ENCODE results near the gene SUN1. TPM values are rescaled to one million over a fixed set of nuclear protein-coding genes. Genes with fewer than 3 reads are reported as not detected.

SUN1 gene
- total RNA-seq, 5 donors from 2014 or later (not counting 1 experiment from before 2014, with no cell fraction given): 90.8 to 299 (median 279) TPM

DNA sequence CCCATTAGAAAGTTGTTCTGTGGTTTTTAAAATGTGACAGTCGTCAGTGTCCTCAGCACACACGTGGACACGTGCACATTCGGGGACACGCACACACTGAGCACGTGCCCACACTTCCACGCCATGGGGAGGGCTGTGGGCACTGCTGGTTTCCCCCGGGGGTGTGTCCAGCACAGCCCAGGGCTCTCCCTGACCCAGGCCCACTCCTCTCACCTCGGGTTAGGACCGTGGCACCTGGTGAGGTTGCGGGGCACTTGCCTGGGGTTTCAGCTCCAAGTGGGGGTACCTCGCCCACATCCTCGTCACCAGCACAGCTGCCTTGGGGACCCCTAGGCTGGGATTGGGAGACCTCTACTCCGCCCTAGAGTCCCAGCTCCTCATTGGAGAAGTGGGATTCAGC is 64.8 kb downstream of the SUN1 start:
- Histone ChIP-seq H3K9me3 (no peaks in the 10 kb centered on the region), H3K4me1 (ENCODE audit: control insufficient read depth in 1 of 2, extremely low read depth in 1 of 2, insufficient read depth in 2 of 2, low read length in 2 of 2) (peaks cover 0 to 9% of the 10 kb centered on the region in 2 experiments), H3K36me3 (ENCODE audit: control insufficient read depth in 2 of 2, extremely low read depth in 1 of 2, insufficient read depth in 1 of 2, low read length in 1 of 2) (peaks cover 33 to 58% of the 10 kb centered on the region in 2 donors), H3K4me3 (ENCODE audit: control insufficient read depth in 1 of 2, extremely low read depth in 1 of 2, low read length in 1 of 2) (no peak overlapping the region), H3K27ac (ENCODE audit: low read length) (no peak overlapping the region), H3K27me3 (replicated peaks in 1 of 2; ENCODE audit: control insufficient read depth in 2 of 2, extremely low read depth in 1 of 2, insufficient read depth in 2 of 2, low read length in 1 of 2) (no peaks in the 10 kb centered on the region)
- no peaks in the 10 kb centered on the region for H3K27me3 Mint-ChIP-seq
- no peak overlapping the region for H3K4me3 Mint-ChIP-seq
- DNase-seq: no peak
- ChIA-PET POLR2A (no interaction called here), CTCF (no interaction called here)
- no peak for ATAC-seq (replicated peaks in 1 of 4)
- H3K9me3 Mint-ChIP-seq: no peaks in the 10 kb centered on the region
- H3K4me1 Mint-ChIP-seq: peaks cover 0 to 2% (median 0%) of the 10 kb centered on the region in 3 donors
- H3K27ac Mint-ChIP-seq: no peak overlapping the region
- H3K36me3 Mint-ChIP-seq: peaks cover 35% of the 10 kb centered on the region
- 100% methylated on average over 2 of the region's 14 CpGs for WGBS (ENCODE audit: insufficient coverage)

GRCh38 chr7:897771-898376 is 65.6 kb downstream of the SUN1 start:
- Mint-ChIP-seq H3K4me1 (peaks cover 0 to 2% (median 0%) of the 10 kb centered on the region in 3 donors), H3K27ac (no peak overlapping the region), H3K36me3 (peaks cover 28% of the 10 kb centered on the region), H3K9me3 (no peaks in the 10 kb centered on the region), H3K27me3 (peaks cover 0 to 5% of the 10 kb centered on the region in 2 donors), H3K4me3 (no peak overlapping the region)
- POLR2A ChIA-PET: no interaction called here
- DNase-seq (no peak), ATAC-seq (replicated peaks in 1 of 4) (no peak)
- Histone ChIP-seq H3K4me3 (ENCODE audit: control insufficient read depth in 1 of 2, extremely low read depth in 1 of 2, low read length in 1 of 2) (no peak overlapping the region), H3K27ac (ENCODE audit: low read length) (no peak overlapping the region), H3K27me3 (replicated peaks in 1 of 2; ENCODE audit: control insufficient read depth in 2 of 2, extremely low read depth in 1 of 2, insufficient read depth in 2 of 2, low read length in 1 of 2) (no peaks in the 10 kb centered on the region), H3K9me3 (no peaks in the 10 kb centered on the region), H3K36me3 (ENCODE audit: control insufficient read depth in 2 of 2, extremely low read depth in 1 of 2, insufficient read depth in 1 of 2, low read length in 1 of 2) (peaks cover 35 to 50% of the 10 kb centered on the region in 2 donors), H3K4me1 (ENCODE audit: control insufficient read depth in 1 of 2, extremely low read depth in 1 of 2, insufficient read depth in 2 of 2, low read length in 2 of 2) (peaks cover 0 to 9% of the 10 kb centered on the region in 2 experiments)
- CTCF ChIA-PET: no interaction called here
- WGBS (ENCODE audit: insufficient coverage): 89% methylated on average over 15 of the region's 27 CpGs

- CTCF ChIA-PET: no interaction called here
- POLR2A ChIA-PET: no interaction called here
- no peaks in the 10 kb centered on the region for H3K27me3 ChIP-seq (replicated peaks in 1 of 2; ENCODE audit: control insufficient read depth in 2 of 2, extremely low read depth in 1 of 2, insufficient read depth in 2 of 2, low read length in 1 of 2)
- DNase-seq (no peak), ATAC-seq (replicated peaks in 1 of 4) (no peak)
- H3K9me3 ChIP-seq: no peaks in the 10 kb centered on the region
- 97% methylated on average over 18 of the region's 18 CpGs for WGBS (ENCODE audit: insufficient coverage)
- H3K36me3 Mint-ChIP-seq: peaks cover 24% of the 10 kb centered on the region
- H3K4me3 ChIP-seq (ENCODE audit: control insufficient read depth in 1 of 2, extremely low read depth in 1 of 2, low read length in 1 of 2): no peak overlapping the region
- no peak overlapping the region for H3K27ac ChIP-seq (ENCODE audit: low read length)
- no peak overlapping the region for H3K4me3 Mint-ChIP-seq
- no peaks in the 10 kb centered on the region for H3K9me3 Mint-ChIP-seq
- peaks cover 35 to 45% of the 10 kb centered on the region in 2 donors for H3K36me3 ChIP-seq (ENCODE audit: control insufficient read depth in 2 of 2, extremely low read depth in 1 of 2, insufficient read depth in 1 of 2, low read length in 1 of 2)
- H3K4me1 ChIP-seq (ENCODE audit: control insufficient read depth in 1 of 2, extremely low read depth in 1 of 2, insufficient read depth in 2 of 2, low read length in 2 of 2): peaks cover 0 to 9% of the 10 kb centered on the region in 2 experiments
- H3K27me3 Mint-ChIP-seq: peaks cover 0 to 7% of the 10 kb centered on the region in 2 donors
- peaks cover 0 to 2% (median 0%) of the 10 kb centered on the region in 3 donors for H3K4me1 Mint-ChIP-seq
- no peak overlapping the region for H3K27ac Mint-ChIP-seq
These were observed 66.2 kb downstream of the SUN1 start for GRCh38 chr7:898460-898854.

DNA sequence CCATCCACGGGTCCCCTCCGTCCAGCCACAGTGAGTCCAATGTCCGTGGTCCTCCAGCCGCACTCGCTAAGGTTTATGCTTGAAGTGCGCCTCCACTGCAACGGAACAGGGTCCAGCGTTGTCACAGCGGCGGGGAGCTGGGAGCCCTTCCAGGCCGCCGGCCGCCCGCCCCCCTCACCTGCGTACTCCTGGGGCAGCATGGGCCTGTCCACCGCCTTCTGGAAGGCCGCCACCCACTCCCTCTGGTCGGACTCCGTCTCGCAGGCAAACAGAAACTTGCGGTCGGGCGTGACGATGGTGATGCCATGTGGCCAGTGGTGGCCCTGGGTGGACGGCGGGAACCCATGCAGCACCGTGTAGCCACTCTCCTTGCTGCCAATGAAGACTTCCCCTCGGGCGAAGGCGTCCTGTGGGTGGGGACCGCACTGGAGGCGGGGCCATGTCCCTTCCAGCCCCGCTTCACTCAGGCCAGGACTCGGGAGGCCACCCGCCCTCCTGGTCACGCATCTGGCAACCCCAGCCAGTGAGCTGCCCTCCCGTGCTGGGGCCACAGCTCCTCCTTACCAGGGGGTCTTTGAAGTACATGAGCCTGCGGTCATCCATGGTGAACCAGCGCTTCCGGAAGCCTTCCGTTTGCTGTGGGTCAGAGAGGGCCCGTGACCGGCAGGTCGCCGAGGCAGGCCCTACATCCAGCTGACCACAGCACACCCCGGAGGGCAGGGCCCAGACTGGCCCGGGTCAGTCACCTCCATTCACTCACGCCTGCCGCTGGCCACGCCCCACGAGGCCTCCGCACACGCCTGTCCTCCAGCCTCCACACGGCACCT is 66.8 kb downstream of the SUN1 start:
- H3K27me3 ChIP-seq (replicated peaks in 1 of 2; ENCODE audit: control insufficient read depth in 2 of 2, extremely low read depth in 1 of 2, insufficient read depth in 2 of 2, low read length in 1 of 2): peaks cover 0 to under 1% of the 10 kb centered on the region in 2 experiments
- H3K4me3 ChIP-seq (ENCODE audit: control insufficient read depth in 1 of 2, extremely low read depth in 1 of 2, low read length in 1 of 2): no peak overlapping the region
- H3K9me3 ChIP-seq: no peaks in the 10 kb centered on the region
- DNase-seq (no peak), ATAC-seq (replicated peaks in 1 of 4) (no peak)
- no peak overlapping the region for H3K4me3 Mint-ChIP-seq
- peaks cover 33 to 38% of the 10 kb centered on the region in 2 donors for H3K36me3 ChIP-seq (ENCODE audit: control insufficient read depth in 2 of 2, extremely low read depth in 1 of 2, insufficient read depth in 1 of 2, low read length in 1 of 2)
- H3K4me1 ChIP-seq (ENCODE audit: control insufficient read depth in 1 of 2, extremely low read depth in 1 of 2, insufficient read depth in 2 of 2, low read length in 2 of 2): peaks cover 0 to 9% of the 10 kb centered on the region in 2 experiments
- peaks cover 18% of the 10 kb centered on the region for H3K36me3 Mint-ChIP-seq
- CTCF ChIA-PET: no interaction called here
- POLR2A ChIA-PET: no interaction called here
- WGBS (ENCODE audit: insufficient coverage): 94% methylated on average over 53 of the region's 54 CpGs
- no peaks in the 10 kb centered on the region for H3K9me3 Mint-ChIP-seq
- H3K4me1 Mint-ChIP-seq: peaks cover 0 to 2% (median 0%) of the 10 kb centered on the region in 3 donors
- H3K27ac ChIP-seq (ENCODE audit: low read length): no peak overlapping the region
- peaks cover 0 to 7% of the 10 kb centered on the region in 2 donors for H3K27me3 Mint-ChIP-seq
- no peak overlapping the region for H3K27ac Mint-ChIP-seq

GRCh38 chr7:899806-900205 is 67.5 kb downstream of the SUN1 start:
- H3K4me3 Mint-ChIP-seq: no peak overlapping the region
- H3K9me3 Mint-ChIP-seq: no peaks in the 10 kb centered on the region

DNA sequence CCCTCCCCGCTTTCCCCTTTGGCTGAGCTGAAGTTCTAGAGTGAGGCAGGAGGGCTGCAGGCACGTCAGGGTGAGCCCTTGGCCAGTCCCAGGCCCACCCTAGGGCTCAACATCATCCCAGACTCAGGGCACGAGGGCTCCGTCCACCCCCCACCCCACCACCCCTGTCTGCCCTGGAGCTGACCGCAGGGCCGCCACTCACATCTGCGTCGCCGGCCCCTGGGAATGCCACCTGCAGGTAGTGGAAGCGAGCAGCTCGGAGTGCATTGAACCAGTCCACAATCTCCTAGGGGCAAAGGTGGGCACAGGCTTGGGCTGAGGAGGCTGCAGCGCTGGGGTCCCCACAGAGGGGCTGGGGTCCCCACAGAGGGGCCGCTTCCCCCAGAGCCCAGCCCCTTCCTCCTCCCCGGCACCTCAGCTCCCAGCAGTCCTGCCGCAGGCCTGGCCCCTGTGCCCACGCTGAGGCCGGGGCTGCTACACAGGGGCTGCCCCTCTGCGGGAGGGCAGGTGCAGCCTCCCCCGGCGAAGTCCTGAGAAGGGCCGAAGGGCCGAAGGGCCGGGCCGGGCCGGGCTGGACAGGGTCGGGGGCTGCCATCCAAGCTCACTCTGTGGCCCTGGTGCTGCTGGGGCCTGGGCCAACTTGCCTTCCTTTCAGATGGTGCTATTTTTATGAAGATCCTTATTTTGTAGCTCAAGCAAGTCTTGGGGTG is 68.2 kb downstream of the SUN1 start:
- DNase-seq (no peak), ATAC-seq (replicated peaks in 1 of 4) (no peak)
- WGBS (ENCODE audit: insufficient coverage): 87% methylated on average over 18 of the region's 26 CpGs
- Mint-ChIP-seq H3K27ac (no peak overlapping the region), H3K27me3 (peaks cover 0 to 7% of the 10 kb centered on the region in 2 donors), H3K36me3 (peaks cover 14% of the 10 kb centered on the region), H3K4me1 (peaks cover 0 to 2% (median 0%) of the 10 kb centered on the region in 3 donors), H3K4me3 (no peak overlapping the region), H3K9me3 (no peaks in the 10 kb centered on the region)
- ChIA-PET POLR2A (interaction anchor here in 1 of 2 donors (0.6 kb wide), 1 partner anchor 20 kb away, joined by 4 read pairs; no protein-coding TSS in a partner anchor), CTCF (no interaction called here)
- Histone ChIP-seq H3K4me1 (ENCODE audit: control insufficient read depth in 1 of 2, extremely low read depth in 1 of 2, insufficient read depth in 2 of 2, low read length in 2 of 2) (peaks cover 0 to 9% of the 10 kb centered on the region in 2 experiments), H3K4me3 (ENCODE audit: control insufficient read depth in 1 of 2, extremely low read depth in 1 of 2, low read length in 1 of 2) (no peak overlapping the region), H3K9me3 (no peaks in the 10 kb centered on the region), H3K27ac (ENCODE audit: low read length) (no peak overlapping the region), H3K27me3 (replicated peaks in 1 of 2; ENCODE audit: control insufficient read depth in 2 of 2, extremely low read depth in 1 of 2, insufficient read depth in 2 of 2, low read length in 1 of 2) (peaks cover 0 to 9% of the 10 kb centered on the region in 2 experiments), H3K36me3 (ENCODE audit: control insufficient read depth in 2 of 2, extremely low read depth in 1 of 2, insufficient read depth in 1 of 2, low read length in 1 of 2) (peaks cover 22 to 24% of the 10 kb centered on the region in 2 donors)

More at GRCh38 chr7:899806-900205, 67.5 kb downstream of the SUN1 start:
- Mint-ChIP-seq H3K27ac (no peak overlapping the region), H3K27me3 (peaks cover 0 to 7% of the 10 kb centered on the region in 2 donors), H3K4me1 (peaks cover 0 to 2% (median 0%) of the 10 kb centered on the region in 3 donors), H3K36me3 (peaks cover 14% of the 10 kb centered on the region)
- no peak for DNase-seq
- Histone ChIP-seq H3K36me3 (ENCODE audit: control insufficient read depth in 2 of 2, extremely low read depth in 1 of 2, insufficient read depth in 1 of 2, low read length in 1 of 2) (peaks cover 28 to 31% of the 10 kb centered on the region in 2 donors), H3K27ac (ENCODE audit: low read length) (no peak overlapping the region), H3K9me3 (no peaks in the 10 kb centered on the region), H3K27me3 (replicated peaks in 1 of 2; ENCODE audit: control insufficient read depth in 2 of 2, extremely low read depth in 1 of 2, insufficient read depth in 2 of 2, low read length in 1 of 2) (peaks cover 0 to 6% of the 10 kb centered on the region in 2 experiments), H3K4me3 (ENCODE audit: control insufficient read depth in 1 of 2, extremely low read depth in 1 of 2, low read length in 1 of 2) (no peak overlapping the region), H3K4me1 (ENCODE audit: control insufficient read depth in 1 of 2, extremely low read depth in 1 of 2, insufficient read depth in 2 of 2, low read length in 2 of 2) (peaks cover 0 to 9% of the 10 kb centered on the region in 2 experiments)
- ATAC-seq (replicated peaks in 1 of 4): no peak
- ChIA-PET POLR2A (no interaction called here), CTCF (no interaction called here)
- WGBS (ENCODE audit: insufficient coverage): 97% methylated on average over 16 of the region's 16 CpGs

Data from T-cell (primary cell).